ENCODE results near the gene C1orf167.
"Not testable (repeated sequence)": the region's sequence is repeated elsewhere in the genome, so short reads cannot be mapped to it uniquely, and the experiment has no call there.

C1orf167 gene

DNA sequence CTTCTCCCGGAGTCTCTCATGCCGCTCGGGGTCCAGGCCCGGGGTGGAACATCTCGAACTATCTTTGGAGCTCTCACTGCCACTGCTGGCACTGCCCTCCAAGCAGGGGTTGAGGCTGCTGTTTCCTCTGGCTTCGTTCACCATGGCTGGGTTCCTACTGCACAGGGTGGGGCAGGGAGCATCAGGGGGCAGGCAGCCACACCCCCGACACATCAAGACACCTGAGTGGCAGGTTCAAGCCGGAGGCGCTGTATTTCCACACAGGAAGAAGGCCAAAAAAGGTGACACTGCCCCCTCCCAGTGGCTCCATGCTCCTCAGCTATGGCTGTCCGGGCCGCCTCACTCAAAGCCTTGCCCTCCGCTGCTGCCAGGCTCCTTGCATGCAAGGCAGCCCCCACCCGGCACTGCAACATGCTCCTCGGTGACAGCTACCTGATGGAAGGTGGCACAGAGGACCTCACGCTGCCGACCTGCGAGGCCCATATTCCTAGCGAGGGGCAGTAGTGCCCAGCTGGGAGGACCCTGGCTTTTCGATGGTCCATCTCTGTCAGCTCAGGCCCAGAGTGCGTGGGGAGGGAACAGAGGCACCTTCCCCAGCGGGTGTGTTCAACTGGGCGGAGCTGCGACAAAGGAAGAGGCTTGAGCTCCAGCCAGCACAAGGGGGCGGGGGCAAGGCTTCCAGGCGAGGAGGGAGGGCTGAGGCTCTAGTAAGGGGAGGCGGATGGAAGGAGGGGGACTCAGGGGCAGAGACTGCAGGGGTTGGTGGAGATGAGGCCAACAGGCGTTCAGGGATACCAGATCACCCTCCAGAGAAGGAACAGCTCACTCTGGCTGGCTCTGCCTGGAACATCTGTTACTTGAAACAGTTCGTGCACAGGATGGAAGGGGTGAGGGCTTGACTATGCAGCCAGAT is 41.2 kb downstream of the C1orf167 start:
- DNase-seq = peak; percentile 97

- DNase-seq = not testable (repeated sequence)
Measured at GRCh38 chr1:11803924-11804665, 42.1 kb downstream of the C1orf167 start.

- DNase-seq = peak; percentile 40
Measured at GRCh38 chr1:11804666-11805421, 42.9 kb downstream of the C1orf167 start.

DNA sequence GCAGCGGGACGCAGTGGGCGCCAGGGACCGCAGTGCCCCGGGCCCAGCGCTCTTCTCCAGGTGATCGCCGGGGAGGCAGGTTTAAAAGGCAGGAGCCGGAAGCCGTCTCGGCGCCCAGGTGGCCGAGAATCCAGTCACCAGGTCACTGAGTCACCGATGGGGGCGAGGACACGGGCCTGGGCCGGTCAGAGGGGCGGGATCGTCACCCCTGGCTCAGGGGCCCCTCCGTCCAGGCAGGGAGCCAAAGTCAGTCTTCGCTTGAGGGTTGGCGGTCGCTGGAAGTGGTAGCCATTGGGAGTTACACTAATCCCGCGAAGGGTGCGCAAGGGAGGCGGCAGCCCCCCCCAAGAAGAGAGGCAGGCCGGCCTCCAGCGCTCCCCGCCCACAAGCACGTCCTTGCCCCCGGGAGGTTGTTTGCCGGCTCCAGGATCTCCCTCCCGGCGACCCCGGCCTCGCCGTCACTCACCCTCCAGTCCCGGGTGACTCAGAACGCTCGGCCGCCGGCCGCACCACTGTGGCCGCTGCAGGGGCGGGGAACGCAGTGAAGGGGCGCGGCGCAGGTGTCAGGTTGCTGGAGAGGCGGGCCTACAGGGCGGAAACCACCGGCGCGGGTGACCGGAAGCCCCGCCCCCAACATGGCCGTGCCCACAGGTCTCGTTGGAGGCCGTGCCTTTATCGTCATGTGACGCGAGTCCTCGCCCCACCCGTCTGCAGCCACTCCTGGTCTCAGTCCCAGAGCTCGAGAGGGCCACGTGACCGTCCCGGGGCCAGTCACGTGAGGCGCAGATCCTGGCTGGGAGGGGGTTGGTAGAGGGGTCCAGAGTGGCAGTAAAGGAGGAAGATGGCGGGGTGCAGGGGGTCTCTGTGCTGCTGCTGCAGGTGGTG is 43.7 kb downstream of the C1orf167 start, which contains the start of the genes CLCN6 and MTHFR:
CLCN6 (plus strand) TSS at position 770 of the 885 bp plus-strand sequence; CDS start at position 842, 72 bp downstream.
MTHFR (minus strand) TSS at position 543 of the 885 bp plus-strand sequence. CDS start 2,848 bp downstream, outside the sequence.
- DNase-seq = peak; percentile 99

DNA sequence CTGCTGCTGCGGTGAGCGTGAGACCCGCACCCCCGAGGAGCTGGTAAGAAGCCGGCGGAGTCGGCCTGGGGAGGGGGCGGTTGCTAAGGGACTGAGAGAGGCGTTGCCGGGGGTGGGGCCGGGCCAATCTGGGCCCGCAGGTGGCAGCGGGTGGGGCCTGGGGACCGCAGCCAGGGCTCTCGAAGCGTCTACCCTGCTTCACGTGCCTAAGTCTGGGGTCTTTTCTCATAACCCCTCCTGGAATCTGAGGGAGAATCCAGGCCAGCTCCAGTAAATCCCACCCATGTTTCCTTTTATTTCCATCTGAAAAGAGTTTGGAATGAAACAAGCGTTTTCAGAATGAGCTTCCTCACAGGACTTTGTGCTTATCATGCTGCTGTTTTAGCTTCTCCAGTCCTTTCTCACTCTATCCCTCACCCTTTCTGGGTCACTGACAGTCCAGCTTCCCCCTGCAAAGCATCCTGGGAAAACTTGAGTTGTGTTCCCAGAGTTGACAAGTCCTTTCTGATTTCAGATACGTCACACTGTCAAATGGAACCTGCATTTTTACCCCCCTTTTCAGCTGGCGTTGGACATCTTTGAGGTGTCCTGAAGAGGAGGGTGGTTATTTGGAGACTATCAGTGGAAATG is 44.4 kb downstream of the C1orf167 start:
- peak; percentile 44 for DNase-seq

DNA sequence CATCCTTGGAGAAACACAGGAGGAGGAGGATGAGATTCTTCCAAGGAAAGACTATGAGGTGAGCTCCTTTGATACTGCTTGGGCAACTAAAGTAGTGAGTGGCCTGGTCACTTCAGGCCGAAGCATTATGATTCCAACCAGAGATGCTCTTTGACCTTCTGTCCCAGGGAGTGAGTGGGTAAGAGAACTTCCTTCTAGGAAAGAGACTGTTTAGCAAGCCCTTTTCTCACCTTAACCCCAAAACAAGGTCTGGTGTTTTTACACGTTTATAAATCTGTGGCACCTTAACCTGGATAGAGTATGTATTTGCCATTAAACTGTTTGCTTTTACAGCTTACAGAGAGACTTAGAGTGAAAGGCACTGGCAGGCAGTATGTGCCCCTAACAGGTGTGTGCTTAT is 45.1 kb downstream of the C1orf167 start:
- no peak for DNase-seq

- DNase-seq = no peak
Measured at GRCh38 chr1:11813021-11813420, 51.0 kb downstream of the C1orf167 start.

DNA sequence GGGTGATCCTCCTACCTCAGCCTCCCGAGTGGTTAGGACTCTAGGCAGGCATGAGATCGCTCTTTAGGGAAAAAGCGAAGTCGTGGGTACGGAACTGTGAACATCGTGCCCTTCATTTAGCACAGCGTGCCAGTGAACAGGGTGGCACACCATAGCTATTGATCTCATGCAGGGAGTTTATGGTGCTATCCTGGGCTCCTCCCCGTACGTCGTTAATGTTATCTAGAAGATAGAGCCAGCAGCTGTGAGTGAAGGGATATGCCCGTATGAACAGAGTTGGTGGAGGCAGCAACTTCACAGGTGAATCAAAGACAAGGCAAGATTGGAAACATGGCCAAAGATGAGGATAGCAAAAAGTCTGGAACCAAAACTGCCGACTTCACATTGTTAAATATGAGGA is 55.2 kb downstream of the C1orf167 start:
- no peak for DNase-seq

DNA sequence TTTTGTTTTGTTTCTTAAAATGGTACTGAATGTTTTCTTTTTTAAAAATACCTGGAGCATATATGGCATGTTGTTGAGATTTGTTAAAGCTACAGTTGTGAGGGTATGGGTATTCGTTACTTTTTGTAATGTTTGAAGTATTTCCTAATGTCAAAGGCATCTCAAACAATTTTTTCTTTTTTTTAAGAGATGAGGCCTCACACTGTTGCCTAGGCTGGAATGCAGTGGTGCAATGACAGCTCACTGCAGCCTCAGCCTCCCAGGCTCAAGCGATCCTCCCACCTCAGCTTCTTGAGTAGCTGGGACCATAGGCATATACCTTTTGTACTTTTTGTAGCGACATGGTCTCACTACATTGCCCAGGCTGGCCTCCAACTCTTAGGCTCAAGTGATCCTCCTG is 60.1 kb downstream of the C1orf167 start:
- no peak for DNase-seq

GRCh38 chr1:11823366-11824137 is 61.6 kb downstream of the C1orf167 start:
- no peak for DNase-seq

DNA sequence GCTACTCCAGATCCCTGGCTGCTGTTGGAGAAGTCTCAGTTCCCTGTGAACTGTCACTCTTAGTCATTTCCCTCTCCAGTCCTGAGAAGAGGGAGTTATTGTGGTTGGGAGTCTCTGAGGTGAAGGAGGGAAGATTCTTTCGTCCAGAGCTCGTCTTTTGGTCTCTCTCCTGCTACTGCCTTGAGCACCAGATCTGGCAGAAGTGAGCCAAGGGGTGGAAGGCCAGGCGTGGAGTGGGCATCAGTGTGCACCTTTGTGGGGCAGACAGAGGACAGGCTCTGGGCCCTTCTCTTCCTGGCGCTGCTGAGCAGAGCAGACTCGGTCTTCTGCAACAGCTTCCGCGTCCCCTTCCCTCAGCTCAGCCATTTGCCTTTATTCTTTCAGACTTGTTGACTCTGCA is 63.1 kb downstream of the C1orf167 start:
- DNase-seq = no peak

- no peak for DNase-seq
Measured at GRCh38 chr1:11826946-11827345, 65.0 kb downstream of the C1orf167 start.

- DNase-seq = no peak
Measured at GRCh38 chr1:11828511-11828910, 66.5 kb downstream of the C1orf167 start.

DNA sequence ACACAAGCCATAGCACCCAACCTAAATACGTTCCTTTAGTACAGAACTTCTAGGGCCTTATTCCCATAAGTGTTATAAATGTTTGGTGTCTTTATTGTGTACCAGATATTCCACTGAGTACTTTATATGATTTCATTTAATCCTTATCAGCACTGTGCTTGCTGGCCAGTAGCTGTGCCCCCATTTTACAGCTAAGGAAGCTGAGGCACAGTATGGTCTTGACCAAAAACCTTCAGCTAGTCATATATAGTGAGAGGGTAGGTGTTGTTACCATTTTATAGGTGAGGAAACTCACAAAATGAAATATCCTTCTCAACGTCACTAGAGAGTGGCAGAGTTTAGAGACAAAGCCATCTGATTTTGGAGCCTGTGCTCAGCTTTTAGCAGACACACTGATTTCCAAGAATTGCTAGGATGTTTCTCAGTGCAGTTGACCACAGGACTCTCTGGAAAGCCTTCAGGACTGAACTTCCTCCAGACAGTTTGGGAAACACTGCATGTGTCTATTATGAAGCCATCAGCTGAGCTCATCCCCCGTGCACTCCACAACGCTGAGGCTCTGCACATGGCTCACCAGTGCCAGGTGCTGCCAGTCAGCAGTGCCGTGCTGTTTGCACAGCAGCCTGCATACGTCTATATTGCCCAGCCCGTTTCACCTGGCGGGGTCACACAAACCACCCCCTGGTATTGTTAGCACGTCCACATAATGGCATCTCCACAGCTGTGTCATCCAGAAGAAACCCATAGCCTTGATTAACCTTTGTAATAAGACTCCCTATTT is 70.1 kb downstream of the C1orf167 start:
- DNase-seq = no peak

GRCh38 chr1:11833497-11833896 is 71.5 kb downstream of the C1orf167 start:
- DNase-seq = no peak

- DNase-seq = no peak
Measured at GRCh38 chr1:11833900-11834299, 71.9 kb downstream of the C1orf167 start.

GRCh38 chr1:11835441-11836225 is 73.6 kb downstream of the C1orf167 start:
- DNase-seq = no peak

GRCh38 chr1:11836955-11837766 is 75.2 kb downstream of the C1orf167 start:
- DNase-seq = no peak
